Measurements from ENCODE around the gene HNRNPL. TPM values are rescaled to one million over a fixed set of nuclear protein-coding genes. Genes with fewer than 3 reads are reported as not detected.
"Not testable (repeated sequence)": the region's sequence is repeated elsewhere in the genome, so short reads cannot be mapped to it uniquely, and the experiment has no call there.

The HNRNPL gene
- total and polyA plus RNA-seq, 5 donors: 131 to 206 (median 175) TPM

DNA sequence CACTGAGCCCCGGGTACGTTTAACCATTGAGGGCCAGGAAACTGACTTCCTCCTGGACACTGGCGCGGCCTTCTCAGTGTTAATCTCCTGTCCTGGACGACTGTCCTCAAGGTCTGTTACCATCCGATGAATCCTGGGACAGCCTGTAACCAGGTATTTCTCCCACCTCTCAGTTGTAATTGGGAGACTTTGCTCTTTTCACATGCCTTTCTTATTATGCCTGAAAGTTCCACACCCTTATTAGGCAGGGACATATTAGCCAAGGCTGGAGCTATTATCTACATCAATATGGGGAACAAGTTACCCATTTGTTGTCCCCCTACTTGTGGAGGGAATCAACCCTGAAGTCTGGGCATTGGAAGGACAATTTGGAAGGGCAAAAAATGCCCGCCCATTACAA lies 23.9 kb downstream of the HNRNPL start:
- H3K4me3 ChIP-seq (ENCODE audit: low read length); DNase-seq; H3K4me1 ChIP-seq (ENCODE audit: control insufficient read depth, insufficient read depth, low read length); H3K9me3 ChIP-seq (ENCODE audit: control insufficient read depth, low read length); ATAC-seq; H3K27ac ChIP-seq (ENCODE audit: low read length); intact Hi-C loops (cut with DNase I); H3K27me3 ChIP-seq (ENCODE audit: control insufficient read depth, insufficient read depth): not testable (repeated sequence)
- 72% methylated on average over 7 of the region's 7 CpGs for WGBS

DNA sequence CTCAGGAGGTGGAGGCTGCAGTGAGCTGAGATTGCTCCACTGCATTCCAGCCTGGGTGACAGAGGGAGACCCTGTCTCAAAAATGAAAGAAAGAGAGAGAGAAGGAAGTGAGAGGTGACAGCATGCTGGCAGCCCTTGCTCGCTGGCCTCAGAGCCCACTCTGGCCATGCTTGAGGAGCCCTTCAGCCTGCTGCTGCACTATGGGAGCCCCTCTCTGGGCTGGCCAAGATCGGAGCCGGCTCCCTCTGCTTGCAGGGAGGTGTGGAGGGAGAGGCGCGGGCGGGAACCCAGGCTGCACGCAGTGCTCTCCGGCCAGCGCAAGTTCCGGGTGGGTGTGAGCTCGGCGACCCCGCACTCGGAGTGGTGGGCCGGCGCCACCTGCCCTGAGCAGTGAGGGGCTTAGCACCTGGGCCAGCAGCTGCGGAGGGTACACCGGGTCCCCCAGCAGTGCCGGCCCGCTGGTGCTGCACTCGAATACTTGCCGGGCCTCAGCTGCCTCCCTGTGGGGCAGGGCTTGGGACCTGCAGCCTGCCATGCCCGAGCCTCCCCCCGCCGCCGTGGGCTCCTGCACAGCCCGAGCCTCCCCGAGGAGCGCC lies 28.5 kb downstream of the HNRNPL start:
- H3K27ac ChIP-seq (ENCODE audit: low read length); H3K27me3 ChIP-seq (ENCODE audit: control insufficient read depth, insufficient read depth); intact Hi-C loops (cut with DNase I); H3K4me3 ChIP-seq (ENCODE audit: low read length); H3K4me1 ChIP-seq (ENCODE audit: control insufficient read depth, insufficient read depth, low read length); H3K9me3 ChIP-seq (ENCODE audit: control insufficient read depth, low read length): not testable (repeated sequence)
- peak in 1 of 3 donors; percentile 60 for DNase-seq
- peak in 1 of 2 donors; percentile 27 for ATAC-seq
- 97% methylated on average over 29 of the region's 29 CpGs for WGBS

DNA sequence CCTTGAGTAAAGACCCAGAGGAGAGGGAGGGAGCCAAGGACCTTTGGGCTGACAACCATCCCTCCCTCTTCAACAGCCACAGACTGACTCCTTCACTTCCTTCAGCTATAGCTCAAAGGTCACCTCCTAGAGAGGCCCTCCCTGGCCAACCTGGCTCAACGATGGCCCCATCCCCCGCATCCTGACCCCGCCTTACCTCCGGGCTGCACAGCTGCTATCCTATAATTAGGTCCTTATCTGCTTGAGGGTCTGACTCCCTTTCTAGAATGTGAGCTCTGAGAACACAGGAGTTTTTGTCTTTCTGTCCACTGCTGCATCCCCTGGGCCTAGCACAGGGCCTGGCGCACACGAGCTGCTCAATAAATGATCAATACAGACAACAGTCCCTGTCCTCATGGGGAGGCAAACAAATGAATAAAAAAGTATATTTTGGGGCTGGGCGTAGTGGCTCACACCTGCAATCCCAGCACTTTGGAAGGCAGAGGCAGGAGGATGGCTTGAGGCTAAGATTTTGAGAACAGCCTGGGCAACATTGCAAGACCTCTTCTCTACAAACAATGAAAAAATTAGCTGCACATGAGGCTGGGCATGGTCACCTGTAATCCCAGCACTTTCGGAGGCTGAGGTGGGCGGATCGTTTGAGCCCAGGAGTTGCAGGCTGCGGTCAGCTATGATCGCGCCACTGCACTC lies 30.4 kb downstream of the HNRNPL start:
- Histone ChIP-seq H3K27me3 (ENCODE audit: control insufficient read depth, insufficient read depth) (no peaks in the 10 kb centered on the region), H3K27ac (ENCODE audit: low read length) (no peak overlapping the region), H3K4me3 (ENCODE audit: low read length) (no peak overlapping the region), H3K4me1 (ENCODE audit: control insufficient read depth, insufficient read depth, low read length) (peaks cover 5% of the 10 kb centered on the region), H3K9me3 (ENCODE audit: control insufficient read depth, low read length) (no peaks in the 10 kb centered on the region)
- 69% methylated on average over 13 of the region's 13 CpGs for WGBS
- ATAC-seq (peak; percentile 47 to 58), DNase-seq (no peak)
- intact Hi-C loops (cut with DNase I): no loop called here

GRCh38 chr19:38817081-38817480 lies 32.7 kb downstream of the HNRNPL start:
- Histone ChIP-seq H3K9me3 (ENCODE audit: control insufficient read depth, low read length) (no peaks in the 10 kb centered on the region), H3K27me3 (ENCODE audit: control insufficient read depth, insufficient read depth) (no peaks in the 10 kb centered on the region), H3K27ac (ENCODE audit: low read length) (no peak overlapping the region), H3K4me3 (ENCODE audit: low read length) (no peak overlapping the region), H3K4me1 (ENCODE audit: control insufficient read depth, insufficient read depth, low read length) (peaks cover 5% of the 10 kb centered on the region)
- DNase-seq (no peak), ATAC-seq (no peak)
- 93% methylated on average over 15 of the region's 15 CpGs for WGBS
- intact Hi-C loops (cut with DNase I): no loop called here

DNA sequence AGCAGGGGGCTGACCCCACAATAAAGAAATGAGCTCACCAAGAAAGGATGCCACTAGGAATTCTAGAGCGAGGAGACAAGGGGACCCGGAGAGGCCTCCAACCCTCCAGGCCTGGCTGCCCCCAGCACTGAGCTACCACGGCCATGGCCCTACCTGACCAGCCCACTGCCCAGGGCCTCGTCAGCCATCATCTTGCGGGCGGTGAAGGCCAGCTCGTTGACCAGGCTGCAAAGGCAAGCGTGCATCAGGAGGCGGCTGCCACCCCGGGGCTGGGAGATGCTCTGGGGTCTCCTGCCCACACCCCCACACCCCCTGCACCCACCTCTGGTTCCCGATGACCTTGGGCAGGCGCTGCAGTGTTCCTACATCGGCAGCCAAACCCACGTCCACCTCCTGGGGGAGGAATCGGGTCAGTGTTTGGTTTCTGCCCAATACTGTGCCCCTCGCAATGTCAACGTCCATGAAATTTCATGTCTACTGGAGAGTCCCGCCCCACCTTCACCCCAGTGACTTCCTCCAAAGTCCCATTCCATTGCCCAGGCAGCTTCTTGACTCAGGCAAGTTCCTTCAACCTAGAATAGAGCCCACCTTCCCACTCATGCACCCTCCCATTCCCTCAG lies 33.5 kb downstream of the HNRNPL start:
- 91% methylated on average over 18 of the region's 18 CpGs for WGBS
- H3K27me3 ChIP-seq (ENCODE audit: control insufficient read depth, insufficient read depth): no peaks in the 10 kb centered on the region
- no peak overlapping the region for H3K27ac ChIP-seq (ENCODE audit: low read length)
- H3K4me1 ChIP-seq (ENCODE audit: control insufficient read depth, insufficient read depth, low read length): peaks cover 5% of the 10 kb centered on the region
- H3K4me3 ChIP-seq (ENCODE audit: low read length): no peak overlapping the region
- no peaks in the 10 kb centered on the region for H3K9me3 ChIP-seq (ENCODE audit: control insufficient read depth, low read length)
- DNase-seq (no peak), ATAC-seq (no peak)
- intact Hi-C loops (cut with DNase I): no loop called here

DNA sequence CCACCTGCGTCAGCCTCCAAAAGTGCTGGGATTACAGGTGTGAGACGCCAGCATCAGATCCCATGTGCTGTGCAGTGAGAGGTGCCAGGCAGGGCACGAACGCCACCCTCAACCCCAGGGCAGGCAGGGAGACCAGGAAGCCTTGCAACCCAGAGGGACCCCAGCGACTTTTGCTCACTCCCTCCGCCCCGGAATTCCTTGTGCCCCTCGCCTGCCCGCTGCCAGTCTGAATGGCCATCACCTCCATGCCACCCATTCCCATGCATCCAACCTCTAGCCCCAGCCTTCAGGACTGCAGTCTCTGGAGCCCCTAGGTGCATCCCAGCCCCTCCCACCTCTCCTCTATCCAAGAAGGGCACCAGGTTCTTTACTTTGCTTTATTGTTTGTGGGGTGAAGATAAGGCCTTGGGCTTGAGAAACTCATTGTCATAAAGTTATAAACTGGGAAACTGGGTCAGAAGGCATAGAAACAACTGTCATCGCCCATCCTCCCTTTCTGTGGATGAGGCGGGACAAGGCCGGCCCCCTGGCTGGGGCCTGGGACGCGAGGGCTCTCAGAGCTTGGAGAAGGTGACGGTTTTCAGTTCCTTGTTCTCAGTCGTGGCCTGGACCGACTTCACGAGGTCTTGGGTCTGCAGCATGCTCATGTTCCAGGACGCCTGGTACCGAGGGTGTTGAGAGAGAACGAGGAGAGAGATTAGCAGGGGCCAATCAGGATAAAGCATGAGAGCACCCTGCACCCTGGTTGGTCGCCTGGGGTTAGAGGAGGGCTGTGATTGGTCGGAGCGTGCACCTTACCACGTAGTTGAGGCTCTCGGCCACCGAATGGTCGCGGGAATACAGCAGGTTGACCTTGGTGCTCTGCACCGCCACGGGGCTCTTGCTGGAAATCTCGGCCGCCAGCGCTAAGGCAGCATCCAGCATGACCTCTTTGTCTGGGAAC lies 34.5 kb downstream of the HNRNPL start:
- 90% methylated on average over 34 of the region's 34 CpGs for WGBS
- no peaks in the 10 kb centered on the region for H3K27me3 ChIP-seq (ENCODE audit: control insufficient read depth, insufficient read depth)
- no peak overlapping the region for H3K27ac ChIP-seq (ENCODE audit: low read length)
- intact Hi-C loops (cut with DNase I): no loop called here
- H3K4me1 ChIP-seq (ENCODE audit: control insufficient read depth, insufficient read depth, low read length): peaks cover 3% of the 10 kb centered on the region
- DNase-seq (no peak), ATAC-seq (no peak)
- no peak overlapping the region for H3K4me3 ChIP-seq (ENCODE audit: low read length)
- H3K9me3 ChIP-seq (ENCODE audit: control insufficient read depth, low read length): no peaks in the 10 kb centered on the region

DNA sequence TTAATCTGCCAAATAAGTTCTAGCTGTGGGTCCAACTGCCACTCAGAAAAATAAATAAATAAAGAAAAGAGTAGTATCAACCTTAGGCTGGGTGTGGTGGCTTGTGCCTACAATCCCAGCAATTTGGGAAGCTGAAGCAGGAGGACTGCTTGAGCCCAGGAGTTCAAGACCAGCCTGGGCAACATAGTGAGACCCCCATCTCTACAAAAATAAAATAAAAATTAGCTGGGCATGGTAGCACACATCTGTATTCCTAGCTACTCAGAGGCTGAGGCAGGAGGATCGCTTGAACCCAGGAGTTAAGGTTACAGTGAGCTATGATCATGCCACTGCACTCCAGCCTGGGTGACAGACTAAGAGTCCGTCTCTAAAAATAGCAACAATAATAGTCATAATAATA lies 35.9 kb downstream of the HNRNPL start:
- intact Hi-C loops (cut with DNase I); H3K27me3 ChIP-seq (ENCODE audit: control insufficient read depth, insufficient read depth); H3K27ac ChIP-seq (ENCODE audit: low read length); H3K4me1 ChIP-seq (ENCODE audit: control insufficient read depth, insufficient read depth, low read length); DNase-seq; ATAC-seq; H3K4me3 ChIP-seq (ENCODE audit: low read length); H3K9me3 ChIP-seq (ENCODE audit: control insufficient read depth, low read length): not testable (repeated sequence)
- WGBS: 79% methylated on average over 2 of the region's 2 CpGs

DNA sequence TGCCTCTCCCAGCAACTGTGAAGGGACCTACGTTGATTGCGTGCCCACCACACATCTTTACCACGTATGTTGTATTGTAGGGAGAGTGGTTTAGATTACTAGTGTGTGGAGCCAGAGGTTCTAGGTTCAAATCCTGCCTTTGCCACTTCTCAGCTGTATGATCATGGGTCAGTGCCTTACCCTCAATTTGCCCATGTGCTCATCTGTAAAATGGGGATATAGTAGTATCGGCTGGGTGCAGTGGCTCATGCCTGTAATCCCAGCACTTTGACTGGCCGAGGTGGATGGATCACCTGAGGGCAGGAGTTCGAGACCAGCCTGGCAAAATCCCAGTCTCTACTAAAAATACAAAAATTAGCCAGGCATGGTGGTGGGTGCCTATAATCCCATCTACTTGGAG lies 36.5 kb downstream of the HNRNPL start:
- intact Hi-C loops (cut with DNase I): no loop called here

DNA sequence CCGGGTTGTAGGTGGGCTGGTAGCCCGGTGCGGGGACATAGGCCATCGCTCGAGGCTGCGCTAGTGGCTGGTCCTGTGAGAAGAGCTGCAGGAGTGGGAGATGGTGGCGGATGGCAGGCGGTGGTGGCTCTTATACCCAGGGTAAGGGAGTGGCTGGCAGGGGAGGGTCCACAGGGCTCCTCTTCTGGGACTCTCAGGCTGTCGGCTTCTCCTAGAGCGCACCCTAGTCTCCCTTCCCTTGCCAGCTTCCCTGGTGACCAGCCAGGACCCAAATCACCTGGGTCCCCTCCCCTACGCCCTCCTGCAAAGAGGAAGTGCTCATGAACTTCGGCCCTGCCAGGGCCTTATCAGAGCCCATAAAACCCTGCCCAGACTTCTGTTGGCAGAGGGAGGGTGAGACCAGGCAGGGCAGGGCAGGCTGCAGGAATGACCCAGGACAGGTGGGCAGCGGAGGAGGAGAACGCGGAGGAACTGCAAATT lies 36.9 kb downstream of the HNRNPL start, which contains the start of gene LGALS4:
TSS of gene LGALS4 (minus strand) at position 105 of the 480 bp plus-strand sequence. CDS start at position 46, 59 bp downstream.
- Histone ChIP-seq H3K9me3 (ENCODE audit: control insufficient read depth, low read length) (no peaks in the 10 kb centered on the region), H3K4me3 (ENCODE audit: low read length) (no peak within 1 kb of the TSS), H3K4me1 (ENCODE audit: control insufficient read depth, insufficient read depth, low read length) (no peaks in the 10 kb centered on the region), H3K27me3 (ENCODE audit: control insufficient read depth, insufficient read depth) (no peaks in the 10 kb centered on the region), H3K27ac (ENCODE audit: low read length) (no peak within 1 kb of the TSS)
- peak in 1 of 3 donors; percentile 35 for DNase-seq
- WGBS: 87% methylated on average over 15 of the region's 15 CpGs
- peak in 1 of 2 donors; percentile 51 for ATAC-seq
- intact Hi-C loops (cut with DNase I): no loop called here

More for the DNA sequence above, 36.5 kb downstream of the HNRNPL start:
- Histone ChIP-seq H3K27ac (ENCODE audit: low read length) (no peak overlapping the region), H3K4me3 (ENCODE audit: low read length) (no peak overlapping the region), H3K27me3 (ENCODE audit: control insufficient read depth, insufficient read depth) (no peaks in the 10 kb centered on the region), H3K9me3 (ENCODE audit: control insufficient read depth, low read length) (no peaks in the 10 kb centered on the region), H3K4me1 (ENCODE audit: control insufficient read depth, insufficient read depth, low read length) (no peaks in the 10 kb centered on the region)
- DNase-seq (no peak), ATAC-seq (no peak)
- 93% methylated on average over 6 of the region's 6 CpGs for WGBS

- H3K27ac ChIP-seq (ENCODE audit: low read length): no peak overlapping the region
- H3K9me3 ChIP-seq (ENCODE audit: control insufficient read depth, low read length): no peaks in the 10 kb centered on the region
- H3K4me1 ChIP-seq (ENCODE audit: control insufficient read depth, insufficient read depth, low read length): no peaks in the 10 kb centered on the region
- DNase-seq (peak in 1 of 3 donors; percentile 51), ATAC-seq (no peak)
- no peaks in the 10 kb centered on the region for H3K27me3 ChIP-seq (ENCODE audit: control insufficient read depth, insufficient read depth)
- intact Hi-C loops (cut with DNase I): no loop called here
- H3K4me3 ChIP-seq (ENCODE audit: low read length): no peak overlapping the region
- 79% methylated on average over 18 of the region's 18 CpGs for WGBS
These were observed 37.6 kb downstream of the HNRNPL start for GRCh38 chr19:38812009-38812840.

All from right cardiac atrium (tissue), 5 donors.